ENCODE data around the gene ADAMTS14.

- TF ChIP-seq CTCF (conservative IDR thresholded peaks at IDR 0.05; ENCODE audit: low read length) (no peak), EZH2phosphoT487 (IDR thresholded peaks at IDR 0.05; ENCODE audit: borderline replicate concordance, low read depth, low read length) (no peak)
Observed at GRCh38 chr10:70760271-70760787, 88.0 kb downstream of the ADAMTS14 start.

Measured in OCI-LY7 (cell line).